Inflammatory macrophage (primary cell): ENCODE results near the gene DPM2.

Experiments used
- DNase-seq, 2 donors: peaks; one replicate each; pipeline ENCODE4 v3.0.0-alpha.2; 2020 to 2022

Gene DPM2

GRCh38 chr9:127973169-127974000, 35.7 kb upstream of the DPM2 start:
- DNase-seq = no peak

GRCh38 chr9:127972236-127972871, 34.7 kb upstream of the DPM2 start:
- no peak for DNase-seq

GRCh38 chr9:127971357-127972235, 33.9 kb upstream of the DPM2 start:
- DNase-seq = peak; percentile 69 to 88

GRCh38 chr9:127970401-127971313, 33.0 kb upstream of the DPM2 start:
- DNase-seq = no peak

- peak; percentile 27 to 62 for DNase-seq
Measured at GRCh38 chr9:127968700-127969383, 31.2 kb upstream of the DPM2 start.

GRCh38 chr9:127968042-127968441, 30.4 kb upstream of the DPM2 start:
- DNase-seq = peak in 1 of 2 donors; percentile 30

DNA sequence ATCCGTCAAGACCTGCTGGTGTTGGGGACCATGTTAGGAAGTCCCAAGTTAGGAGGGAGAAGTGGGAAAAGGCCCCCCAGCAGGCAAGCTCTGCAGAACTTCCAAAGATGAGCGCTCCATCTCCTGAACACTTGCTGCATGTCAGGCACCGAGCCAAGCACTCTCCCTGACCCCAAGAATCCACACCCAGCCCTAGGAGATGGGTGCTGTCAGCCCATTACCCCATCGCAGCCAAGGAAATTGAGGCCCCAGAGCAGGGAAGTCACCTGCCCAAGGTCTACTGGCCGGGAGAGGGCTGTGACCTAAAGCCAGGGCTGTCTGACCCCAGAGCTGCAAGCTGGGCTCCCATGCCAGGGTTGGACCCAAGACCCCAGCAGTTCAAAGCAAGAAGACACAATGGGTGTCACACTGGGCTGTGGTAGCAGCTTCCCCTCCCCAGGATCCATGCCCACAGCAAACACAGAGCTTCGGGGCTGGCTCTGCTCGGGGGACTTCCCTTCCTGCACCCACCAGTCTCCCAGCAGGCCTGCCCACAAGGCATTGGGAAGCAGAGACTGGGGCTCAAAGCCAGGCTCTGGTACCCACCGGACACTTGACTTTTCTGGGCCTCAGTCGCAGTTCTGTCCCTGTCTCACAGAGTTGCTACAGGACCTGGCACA, 29.6 kb upstream of the DPM2 start:
- peak in 1 of 2 donors; percentile 31 for DNase-seq

DNA sequence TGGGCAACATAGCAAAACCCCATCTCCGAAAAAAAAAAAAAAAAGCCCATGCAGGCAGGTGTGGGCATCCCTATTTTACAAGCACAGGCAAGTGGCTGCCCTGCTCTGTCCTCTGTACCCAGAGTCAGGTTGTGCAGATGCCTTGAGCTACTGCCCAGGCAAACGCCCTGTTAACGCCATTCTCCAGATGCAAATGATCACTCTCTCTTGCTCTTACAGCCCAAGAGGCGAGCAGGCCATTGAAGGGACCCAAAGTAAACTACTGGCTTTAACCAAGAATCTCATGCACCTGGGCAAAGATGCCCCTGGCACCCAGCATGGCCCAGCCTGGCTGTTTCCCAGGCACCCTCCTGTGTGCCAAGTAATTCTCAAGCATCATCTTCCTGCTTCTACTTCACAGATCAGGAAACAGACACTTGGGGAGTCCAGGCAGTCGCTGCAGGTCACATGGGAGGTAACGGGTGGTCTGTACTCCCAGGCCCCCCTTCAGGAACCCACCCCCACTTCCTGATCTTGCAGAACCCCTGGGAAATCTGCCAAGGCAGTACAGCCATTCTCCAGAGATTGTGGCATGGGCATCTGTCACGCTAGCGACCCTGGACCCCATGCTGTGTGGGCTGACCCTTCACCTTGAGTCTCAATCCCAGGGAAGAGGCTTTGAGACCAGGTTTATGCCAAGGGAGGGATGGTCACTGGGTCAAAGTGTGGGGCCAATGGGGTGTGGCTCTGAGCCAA, 28.9 kb upstream of the DPM2 start:
- no peak for DNase-seq

DNA sequence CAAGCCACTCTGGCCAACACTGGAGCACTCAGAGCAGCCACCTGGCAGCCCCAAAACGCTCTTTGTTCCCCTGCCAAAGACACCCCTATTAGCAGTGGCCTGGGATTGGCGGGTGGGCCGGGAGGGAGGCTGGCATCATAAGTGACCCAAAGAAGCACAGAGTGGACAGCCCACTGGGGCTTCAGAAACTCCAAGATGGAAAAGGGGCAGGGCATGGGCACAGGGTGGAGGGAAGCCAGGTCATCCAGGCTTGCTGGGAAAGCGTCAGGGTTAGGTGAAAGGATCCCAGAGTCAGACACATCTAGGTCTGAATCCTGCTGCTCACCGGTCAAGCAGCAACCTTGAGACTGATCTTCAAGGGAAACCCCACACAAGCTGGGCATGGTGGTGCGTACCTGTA, 28.3 kb upstream of the DPM2 start:
- DNase-seq = no peak

DNA sequence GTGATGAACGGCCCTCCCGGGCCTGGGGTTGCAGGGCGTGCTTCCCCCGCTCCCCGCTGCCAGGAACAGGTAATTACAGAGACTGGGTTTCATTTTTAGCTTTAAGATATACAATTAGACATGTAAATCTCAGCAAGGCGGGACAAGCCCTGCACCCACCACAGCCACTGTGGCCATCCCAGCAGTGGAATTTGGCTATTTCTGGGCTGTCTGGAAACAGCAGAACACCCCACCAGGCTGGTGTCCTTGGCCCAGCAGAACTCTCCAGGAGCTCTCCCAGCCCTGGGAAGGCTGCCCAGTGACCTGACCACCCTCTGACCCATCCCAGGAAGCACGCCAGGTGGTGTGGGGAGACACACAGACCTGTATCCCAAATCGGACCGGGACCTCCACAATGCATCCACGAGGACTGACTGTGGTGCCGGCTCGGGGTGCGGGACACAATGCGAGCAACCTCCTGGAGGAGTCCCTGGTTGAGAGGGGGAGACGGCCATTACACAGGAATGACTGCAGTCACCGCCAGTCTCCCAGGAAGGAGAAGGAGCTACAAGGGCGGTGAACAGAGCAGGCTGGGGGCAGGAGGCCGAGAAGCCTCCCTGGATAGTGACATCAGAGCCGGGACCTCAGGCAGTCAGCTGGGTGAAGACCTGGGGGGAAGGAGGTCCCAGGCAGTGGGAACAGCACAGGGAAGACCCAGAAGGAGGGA, 25.9 kb upstream of the DPM2 start:
- DNase-seq = no peak

DNA sequence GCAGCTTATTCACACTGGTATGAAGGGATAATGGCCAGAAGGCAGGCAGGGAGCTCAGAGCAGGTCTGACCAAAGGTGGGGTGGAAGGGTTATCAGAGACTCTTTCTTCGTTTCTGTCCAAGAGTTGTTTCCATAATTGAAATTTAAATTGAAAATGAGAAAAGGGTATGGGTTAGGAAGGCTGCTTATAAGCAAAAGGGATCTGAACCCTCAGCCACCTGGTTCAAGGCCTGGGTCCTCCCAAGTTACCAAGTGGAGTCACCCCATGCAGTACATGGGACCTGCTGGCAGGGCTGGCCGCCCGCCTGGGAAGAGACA, 25.3 kb upstream of the DPM2 start:
- DNase-seq = no peak

DNA sequence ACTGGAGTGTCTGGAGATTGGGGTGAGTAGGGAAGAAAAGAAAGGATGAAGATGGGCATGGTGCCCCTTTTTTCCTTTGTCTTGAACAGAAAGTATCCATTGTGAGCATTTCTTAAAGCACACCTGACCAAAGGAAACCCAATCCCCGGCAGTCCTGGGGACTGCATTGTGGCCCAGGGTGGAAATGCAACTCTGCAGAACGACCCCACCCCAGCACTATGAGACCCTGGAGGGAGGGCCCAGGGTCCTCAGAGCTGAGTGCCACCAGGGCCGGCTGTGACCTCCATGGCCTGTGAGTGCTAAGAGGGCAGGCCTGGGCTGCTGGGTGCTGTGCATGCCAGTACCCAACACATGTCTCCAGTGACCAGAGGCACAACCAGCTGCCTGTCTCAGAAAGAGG, 24.6 kb upstream of the DPM2 start:
- DNase-seq = no peak

DNA sequence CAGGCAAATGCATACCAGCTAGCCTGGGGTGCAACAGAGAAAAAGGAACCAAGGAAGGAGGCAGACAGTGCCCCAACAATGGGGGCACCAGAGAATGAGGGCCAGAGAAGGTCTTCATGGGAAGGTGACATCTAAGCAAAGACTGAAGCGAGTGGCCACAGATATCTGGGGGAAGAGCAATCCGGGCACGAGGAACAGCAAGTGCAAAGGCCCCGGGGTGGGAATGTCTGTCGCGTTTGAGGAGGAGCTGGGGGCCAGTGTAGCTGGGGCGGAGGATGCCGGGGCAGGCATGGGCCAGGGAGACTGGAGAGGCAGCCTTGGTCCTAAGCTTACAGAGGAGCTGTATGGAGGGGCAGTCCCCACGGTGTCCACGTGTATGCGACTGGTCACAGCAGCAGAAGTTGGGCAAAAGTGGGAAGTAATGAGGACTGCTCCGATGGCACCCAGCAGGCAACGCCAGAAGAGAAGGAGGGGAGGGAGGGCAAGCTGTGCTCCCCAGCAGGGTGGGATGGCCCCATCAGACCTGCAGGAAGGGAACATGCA, 24.0 kb upstream of the DPM2 start:
- DNase-seq = peak; percentile 26 to 69

DNA sequence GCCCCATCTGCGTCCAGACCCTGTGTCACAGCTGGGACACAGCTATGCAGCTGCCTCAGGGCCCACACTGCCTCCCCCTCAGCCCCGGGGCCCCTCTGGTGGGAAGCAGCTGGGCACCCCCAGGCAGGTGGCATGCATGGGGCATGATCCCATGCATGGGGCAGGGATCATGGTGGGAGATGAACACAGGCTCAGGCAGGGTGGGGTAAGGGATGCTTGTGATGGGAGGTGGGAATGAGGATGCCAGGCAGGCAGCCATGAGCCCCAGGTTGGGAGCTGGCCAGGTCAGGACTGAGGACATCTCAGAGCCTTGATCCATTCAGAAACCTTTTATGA, 23.5 kb upstream of the DPM2 start:
- no peak for DNase-seq

DNA sequence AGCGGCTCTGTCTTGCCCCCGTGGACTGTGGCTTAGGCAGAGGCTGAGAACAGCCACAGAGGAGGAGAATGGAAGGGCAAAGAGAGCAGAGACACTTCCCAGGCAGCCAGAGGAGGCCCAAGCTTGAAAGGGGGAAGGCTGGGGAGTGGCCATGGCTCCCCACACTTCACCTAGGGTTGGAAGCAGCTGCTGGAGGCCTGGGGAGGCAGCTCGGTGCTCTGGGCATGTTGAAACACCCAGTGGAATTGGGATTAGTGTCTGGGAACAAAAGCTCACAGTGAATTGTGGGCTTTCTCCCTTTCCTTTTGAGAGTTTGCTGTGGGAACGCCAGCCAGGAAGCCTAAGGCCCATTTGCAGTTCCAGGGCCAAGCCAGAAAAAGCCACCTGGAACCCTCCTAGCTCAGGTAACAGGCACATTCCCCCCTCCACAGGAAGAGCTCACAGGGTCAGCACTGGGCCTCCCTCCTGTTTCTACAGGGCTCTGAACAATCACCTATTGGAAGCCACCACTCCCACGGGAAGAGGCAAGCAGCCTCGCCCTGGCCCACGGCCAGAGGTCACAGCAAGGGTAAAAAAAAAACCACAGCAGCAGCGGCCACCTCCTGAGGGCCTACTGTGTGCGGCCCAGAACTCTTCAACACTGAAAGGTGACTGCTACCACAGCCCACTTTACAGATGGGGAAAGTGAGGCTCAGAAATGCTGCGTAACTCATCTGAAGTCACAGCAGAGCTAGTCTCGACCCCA, 22.9 kb upstream of the DPM2 start:
- no peak for DNase-seq

DNA sequence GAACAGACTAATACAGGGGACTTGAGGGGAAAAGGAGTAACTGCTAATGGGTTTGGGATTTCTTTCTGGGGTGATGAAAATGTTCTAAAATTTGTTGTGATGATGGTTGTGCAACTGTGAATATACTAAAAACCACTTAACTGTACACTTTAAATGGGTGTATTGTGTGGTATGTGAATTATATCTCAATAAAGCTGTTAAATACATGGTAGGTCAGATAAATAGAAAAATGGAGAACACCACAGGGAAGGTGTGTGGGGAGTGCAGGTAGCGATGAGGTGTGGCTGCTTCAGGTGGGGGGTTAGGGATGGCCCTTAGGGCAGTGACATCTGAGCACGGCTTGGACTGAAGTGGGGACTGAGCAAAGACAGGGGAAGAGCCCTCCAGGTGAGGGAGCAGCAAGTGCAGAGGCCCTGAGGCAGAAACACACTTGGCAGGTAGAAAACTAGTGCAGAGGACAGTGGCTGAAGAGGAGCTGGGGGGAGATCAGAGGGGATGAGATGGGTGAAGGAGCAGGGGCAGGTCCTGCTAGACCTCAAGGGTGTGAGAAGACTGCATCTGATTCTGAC, 22.3 kb upstream of the DPM2 start:
- DNase-seq = no peak

- no peak for DNase-seq
Measured at GRCh38 chr9:127959398-127959797, 21.7 kb upstream of the DPM2 start.

GRCh38 chr9:127958728-127959127, 21.1 kb upstream of the DPM2 start:
- no peak for DNase-seq
